ENCODE measurements around the gene SSBP3.

SSBP3 gene

GRCh38 chr1:54381524-54381923 lies 24.7 kb downstream of the SSBP3 start:
- FAIRE-seq (no peak), DNase-seq (ENCODE audit: insufficient read length, low spot score) (no peak)
- TF ChIP-seq, protein P1, sequence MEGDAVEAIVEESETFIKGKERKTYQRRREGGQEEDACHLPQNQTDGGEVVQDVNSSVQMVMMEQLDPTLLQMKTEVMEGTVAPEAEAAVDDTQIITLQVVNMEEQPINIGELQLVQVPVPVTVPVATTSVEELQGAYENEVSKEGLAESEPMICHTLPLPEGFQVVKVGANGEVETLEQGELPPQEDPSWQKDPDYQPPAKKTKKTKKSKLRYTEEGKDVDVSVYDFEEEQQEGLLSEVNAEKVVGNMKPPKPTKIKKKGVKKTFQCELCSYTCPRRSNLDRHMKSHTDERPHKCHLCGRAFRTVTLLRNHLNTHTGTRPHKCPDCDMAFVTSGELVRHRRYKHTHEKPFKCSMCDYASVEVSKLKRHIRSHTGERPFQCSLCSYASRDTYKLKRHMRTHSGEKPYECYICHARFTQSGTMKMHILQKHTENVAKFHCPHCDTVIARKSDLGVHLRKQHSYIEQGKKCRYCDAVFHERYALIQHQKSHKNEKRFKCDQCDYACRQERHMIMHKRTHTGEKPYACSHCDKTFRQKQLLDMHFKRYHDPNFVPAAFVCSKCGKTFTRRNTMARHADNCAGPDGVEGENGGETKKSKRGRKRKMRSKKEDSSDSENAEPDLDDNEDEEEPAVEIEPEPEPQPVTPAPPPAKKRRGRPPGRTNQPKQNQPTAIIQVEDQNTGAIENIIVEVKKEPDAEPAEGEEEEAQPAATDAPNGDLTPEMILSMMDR (IDR thresholded peaks at IDR 0.05; ENCODE audit: insufficient read depth, missing control alignments), result no peak

- no peak for FAIRE-seq
- DNase-seq (ENCODE audit: insufficient read length, low spot score), result no peak
These were observed 25.8 kb downstream of the SSBP3 start for GRCh38 chr1:54380290-54380882.

GRCh38 chr1:54379555-54380289 lies 26.5 kb downstream of the SSBP3 start:
- FAIRE-seq, result no peak

More at GRCh38 chr1:54380290-54380882, 25.8 kb downstream of the SSBP3 start:
- TF ChIP-seq, protein P1 (IDR thresholded peaks at IDR 0.05; ENCODE audit: insufficient read depth, missing control alignments), result no peak

DNA sequence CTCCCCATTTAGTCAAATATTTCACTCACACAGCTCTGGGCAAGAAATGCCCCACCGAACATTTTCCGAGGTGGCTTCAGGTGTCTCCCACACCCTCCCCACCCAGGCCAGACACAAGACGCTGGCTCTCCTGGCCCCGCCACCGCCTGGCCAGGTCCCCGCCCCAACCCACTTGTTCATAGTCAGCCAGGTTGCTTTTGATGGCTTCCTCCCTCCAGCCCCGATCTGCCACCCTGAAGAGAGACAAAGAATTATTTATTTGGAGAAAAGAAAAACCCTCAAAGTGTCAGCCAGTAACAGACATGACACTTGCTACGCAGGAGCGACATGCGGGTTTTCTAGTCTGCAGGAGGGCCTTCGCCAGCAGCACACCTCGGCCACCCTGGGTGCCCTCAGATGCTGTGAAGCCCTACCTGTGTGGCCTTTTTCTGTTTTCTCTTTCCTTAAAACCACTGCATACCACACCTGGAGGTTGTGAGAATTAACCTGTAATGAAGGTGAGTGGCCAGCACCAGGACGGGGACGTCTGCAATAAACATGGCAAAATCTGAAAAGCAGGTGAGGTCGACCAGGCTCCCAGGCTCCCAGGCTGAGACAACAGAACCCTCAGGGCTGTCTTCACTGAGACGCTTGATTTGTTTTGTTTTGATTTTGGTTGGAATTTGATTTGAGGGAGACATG lies 27.2 kb downstream of the SSBP3 start:
- TF ChIP-seq, protein P1 (IDR thresholded peaks at IDR 0.05; ENCODE audit: insufficient read depth, missing control alignments), result no peak
- FAIRE-seq (no peak), DNase-seq (ENCODE audit: insufficient read length, low spot score) (no peak)

More at GRCh38 chr1:54379555-54380289, 26.5 kb downstream of the SSBP3 start:
- DNase-seq (ENCODE audit: insufficient read length, low spot score), result no peak
- TF ChIP-seq, protein P1 (IDR thresholded peaks at IDR 0.05; ENCODE audit: insufficient read depth, missing control alignments), result no peak

GRCh38 chr1:54378157-54378873 lies 27.9 kb downstream of the SSBP3 start:
- TF ChIP-seq, protein P1 (IDR thresholded peaks at IDR 0.05; ENCODE audit: insufficient read depth, missing control alignments), result no peak
- DNase-seq (ENCODE audit: insufficient read length, low spot score), result no peak
- no peak for FAIRE-seq

DNA sequence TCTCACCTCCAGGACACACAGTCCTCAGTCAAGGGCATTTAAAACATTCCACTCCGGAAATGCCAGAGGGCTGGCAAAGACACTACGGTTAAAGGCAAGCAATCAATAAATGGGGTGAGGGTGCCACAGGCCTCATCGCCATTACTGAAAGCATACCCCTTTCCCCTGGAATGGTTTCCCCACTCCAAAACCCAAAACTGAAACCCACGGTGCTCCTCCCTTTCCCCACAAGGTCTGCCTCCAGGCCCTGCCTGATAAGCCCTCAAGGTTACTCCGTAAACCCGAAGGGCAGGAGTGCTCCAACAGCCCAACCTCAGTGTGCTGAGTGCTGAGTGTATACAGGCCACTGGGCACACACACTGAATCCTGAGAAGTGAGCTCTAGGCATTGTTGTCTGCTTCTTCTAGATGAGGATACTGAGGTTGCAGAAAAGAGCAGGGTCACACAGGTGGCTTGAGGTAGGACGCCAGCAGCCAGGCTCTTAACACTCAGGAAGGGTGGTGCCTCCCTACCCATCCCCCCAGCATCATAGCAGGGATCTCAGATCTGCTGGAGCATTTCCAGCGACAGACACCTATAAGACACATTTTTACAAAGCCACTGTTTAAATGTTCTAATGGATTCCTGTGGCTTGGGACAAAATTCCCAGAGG lies 29.0 kb downstream of the SSBP3 start:
- no peak for DNase-seq (ENCODE audit: insufficient read length, low spot score)
- no peak for FAIRE-seq

More for the DNA sequence above, 29.0 kb downstream of the SSBP3 start:
- TF ChIP-seq, protein P1 (IDR thresholded peaks at IDR 0.05; ENCODE audit: insufficient read depth, missing control alignments), result no peak

All from D721Med (cell line).